ENCODE measurements around the gene RPS6KA3. TPM values are rescaled to one million over a fixed set of nuclear protein-coding genes. Genes with fewer than 3 reads are reported as not detected.

The RPS6KA3 gene
- total RNA-seq, 1 experiment from 2014 or later, result 27.2 TPM

DNA sequence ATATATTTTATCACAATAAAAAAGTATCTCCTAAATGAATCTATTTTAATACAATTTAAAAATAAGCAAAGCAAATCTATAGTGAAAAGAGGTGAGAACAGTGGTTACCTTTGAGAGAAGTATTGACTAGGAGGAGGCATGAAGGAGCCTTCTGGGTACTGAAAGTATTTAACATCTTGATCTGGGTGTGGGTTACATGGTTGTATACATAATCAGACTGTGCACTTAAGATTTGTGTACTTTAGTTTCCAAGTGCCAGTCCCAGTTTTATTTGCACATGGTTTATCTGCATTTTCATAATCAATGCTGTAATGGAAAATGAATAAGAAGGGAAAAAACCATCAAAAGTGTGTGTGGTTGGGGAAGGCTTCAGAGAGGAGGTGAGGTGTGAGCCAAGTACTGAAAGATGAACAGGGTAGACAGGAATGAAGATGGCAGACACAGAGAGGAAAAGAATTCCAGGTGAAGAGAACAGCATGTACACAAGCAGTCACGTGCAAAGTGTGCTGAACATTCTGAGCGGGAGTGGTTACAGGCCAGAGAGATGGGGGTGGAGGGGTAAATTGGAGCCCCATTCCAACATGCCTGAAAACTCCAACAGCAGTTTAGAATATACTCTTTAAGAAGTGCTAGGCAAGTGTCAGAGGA, 164.7 kb downstream of the RPS6KA3 start:
- no peak for DNase-seq (ENCODE audit: low read depth)

Other genes with a start within 250 kb of the RPS6KA3 start
- gene MAP7D2, start 150.0 kb downstream of the RPS6KA3 start, total RNA-seq (2014; rRNA removed), result 0.23 TPM in 1 of 2 replicates, not detected in the other
- gene EIF1AX, start 125.1 kb downstream of the RPS6KA3 start, total RNA-seq (2014; rRNA removed), result 53.4 TPM in 2 replicates

Data from LHCN-M2 (cell line).